PFSK-1 (cell line): ENCODE results near the gene POLR1B.
A peak's percentile ranks its signal among the peaks of the same experiment; 100 is the strongest.

Experiments
- FOXP2 ChIP-seq: optimal IDR thresholded peaks from 2 replicates; pipeline ENCODE3; 2011; ENCODE audit warnings: borderline replicate concordance, control low read depth, inconsistent platforms; ENCODE audit not compliant: insufficient read depth; ENCODE audit errors: extremely low read length, extremely low read depth
- POLR2AphosphoS5 ChIP-seq: IDR thresholded peaks from 2 replicates; pipeline ENCODE4 v1.6.1; 2012; ENCODE audit warnings: low read depth, mild to moderate bottlenecking, control low read depth, low read length, moderate library complexity
- SIN3A ChIP-seq: IDR thresholded peaks from 2 replicates; pipeline ENCODE4 v1.6.1; 2012; ENCODE audit warnings: mild to moderate bottlenecking, low read length, moderate library complexity, borderline replicate concordance; ENCODE audit not compliant: insufficient read depth
- TAF1 ChIP-seq: IDR thresholded peaks from 2 replicates; pipeline ENCODE4 v1.6.1; 2012; ENCODE audit warnings: low read length, control low read depth, borderline replicate concordance; ENCODE audit not compliant: insufficient read depth
- TF ChIP-seq, protein P1 (sequence below), 2 experiments: IDR thresholded peaks; 2 replicates each; pipeline versions ENCODE4 v1.6.1 to v1.8.0; 2011 to 2012; ENCODE audit warnings: low read depth in 2 of 2, low read length in 2 of 2, control low read depth in 1 of 2, inconsistent platforms in 1 of 2, mild to moderate bottlenecking in 1 of 2, moderate library complexity in 1 of 2; ENCODE audit not compliant: insufficient read depth in 1 of 2

POLR1B gene

GRCh38 chr2:112541315-112542122 lies 746 bp upstream of the POLR1B start:
- TF ChIP-seq FOXP2 (no peak), POLR2AphosphoS5 (peak; percentile 76)

DNA sequence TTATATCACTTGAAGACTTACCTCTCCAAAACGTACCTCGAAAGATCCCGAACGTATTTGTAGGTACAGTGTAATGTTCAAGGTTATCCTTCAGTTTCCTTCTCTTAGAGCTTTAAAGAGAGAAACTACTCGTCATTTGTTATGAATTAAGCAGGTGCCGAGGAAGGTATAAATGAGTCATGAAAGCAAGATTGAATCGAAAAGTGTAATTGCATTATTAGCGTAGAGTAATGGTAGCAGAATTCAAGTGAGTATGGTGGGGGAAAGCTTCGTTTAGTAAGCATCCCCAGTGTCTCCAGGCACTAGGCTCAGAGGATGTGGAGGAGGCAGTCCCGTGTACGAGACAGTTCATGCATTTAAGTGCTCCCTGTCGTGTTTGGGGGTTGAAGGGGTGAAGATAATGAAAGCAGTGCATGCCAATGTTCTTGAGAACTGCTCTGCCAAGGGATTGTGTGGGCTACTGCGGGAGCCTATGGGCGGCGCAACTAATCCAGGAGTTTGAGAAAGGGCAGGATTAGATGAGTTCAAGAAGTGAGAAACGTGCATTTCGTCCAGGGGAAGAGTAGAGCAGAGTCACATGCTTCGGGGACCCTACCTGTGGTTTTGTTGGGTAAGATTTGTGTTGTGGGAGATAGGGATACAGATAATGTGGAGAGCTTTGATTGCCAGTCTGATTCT lies 858 bp downstream of the POLR1B start:
- no peak for TF ChIP-seq FOXP2
- no peak for TF ChIP-seq POLR2AphosphoS5
- TF ChIP-seq, protein P1, sequence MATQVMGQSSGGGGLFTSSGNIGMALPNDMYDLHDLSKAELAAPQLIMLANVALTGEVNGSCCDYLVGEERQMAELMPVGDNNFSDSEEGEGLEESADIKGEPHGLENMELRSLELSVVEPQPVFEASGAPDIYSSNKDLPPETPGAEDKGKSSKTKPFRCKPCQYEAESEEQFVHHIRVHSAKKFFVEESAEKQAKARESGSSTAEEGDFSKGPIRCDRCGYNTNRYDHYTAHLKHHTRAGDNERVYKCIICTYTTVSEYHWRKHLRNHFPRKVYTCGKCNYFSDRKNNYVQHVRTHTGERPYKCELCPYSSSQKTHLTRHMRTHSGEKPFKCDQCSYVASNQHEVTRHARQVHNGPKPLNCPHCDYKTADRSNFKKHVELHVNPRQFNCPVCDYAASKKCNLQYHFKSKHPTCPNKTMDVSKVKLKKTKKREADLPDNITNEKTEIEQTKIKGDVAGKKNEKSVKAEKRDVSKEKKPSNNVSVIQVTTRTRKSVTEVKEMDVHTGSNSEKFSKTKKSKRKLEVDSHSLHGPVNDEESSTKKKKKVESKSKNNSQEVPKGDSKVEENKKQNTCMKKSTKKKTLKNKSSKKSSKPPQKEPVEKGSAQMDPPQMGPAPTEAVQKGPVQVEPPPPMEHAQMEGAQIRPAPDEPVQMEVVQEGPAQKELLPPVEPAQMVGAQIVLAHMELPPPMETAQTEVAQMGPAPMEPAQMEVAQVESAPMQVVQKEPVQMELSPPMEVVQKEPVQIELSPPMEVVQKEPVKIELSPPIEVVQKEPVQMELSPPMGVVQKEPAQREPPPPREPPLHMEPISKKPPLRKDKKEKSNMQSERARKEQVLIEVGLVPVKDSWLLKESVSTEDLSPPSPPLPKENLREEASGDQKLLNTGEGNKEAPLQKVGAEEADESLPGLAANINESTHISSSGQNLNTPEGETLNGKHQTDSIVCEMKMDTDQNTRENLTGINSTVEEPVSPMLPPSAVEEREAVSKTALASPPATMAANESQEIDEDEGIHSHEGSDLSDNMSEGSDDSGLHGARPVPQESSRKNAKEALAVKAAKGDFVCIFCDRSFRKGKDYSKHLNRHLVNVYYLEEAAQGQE (IDR thresholded peaks at IDR 0.05; ENCODE audit: insufficient read depth in 1 of 2, low read depth in 2 of 2, low read length in 2 of 2) = no peak
- no peak for TF ChIP-seq SIN3A
- no peak for TF ChIP-seq TAF1

- no peak for TF ChIP-seq TAF1
- TF ChIP-seq, protein P1 (IDR thresholded peaks at IDR 0.05; ENCODE audit: insufficient read depth in 1 of 2, low read depth in 2 of 2, low read length in 2 of 2) = no peak
Measured at GRCh38 chr2:112547333-112547732, 5.1 kb downstream of the POLR1B start.

DNA sequence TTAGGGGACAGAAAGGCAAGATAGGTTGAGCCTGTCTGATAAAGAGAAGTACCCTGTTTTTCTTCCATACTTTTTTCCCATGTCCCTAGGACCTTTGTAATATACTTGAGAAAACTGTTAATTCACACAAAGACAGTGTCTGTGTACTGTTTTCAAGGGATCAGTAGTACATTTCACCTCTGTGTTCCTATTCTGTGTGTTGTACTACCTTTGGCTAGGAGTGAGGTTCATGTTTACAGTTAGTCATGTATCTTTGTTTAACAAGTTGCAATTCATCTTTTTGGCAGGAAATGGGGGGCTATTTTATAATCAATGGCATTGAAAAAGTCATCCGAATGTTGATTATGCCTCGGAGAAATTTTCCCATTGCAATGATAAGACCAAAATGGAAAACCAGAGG lies 6.7 kb downstream of the POLR1B start:
- TF ChIP-seq POLR2AphosphoS5 = no peak

GRCh38 chr2:112566104-112566503 lies 23.8 kb downstream of the POLR1B start:
- TF ChIP-seq SIN3A (no peak), FOXP2 (no peak), TAF1 (no peak), POLR2AphosphoS5 (no peak)
- TF ChIP-seq, protein P1 (IDR thresholded peaks at IDR 0.05; ENCODE audit: insufficient read depth in 1 of 2, low read depth in 2 of 2, low read length in 2 of 2) = no peak

DNA sequence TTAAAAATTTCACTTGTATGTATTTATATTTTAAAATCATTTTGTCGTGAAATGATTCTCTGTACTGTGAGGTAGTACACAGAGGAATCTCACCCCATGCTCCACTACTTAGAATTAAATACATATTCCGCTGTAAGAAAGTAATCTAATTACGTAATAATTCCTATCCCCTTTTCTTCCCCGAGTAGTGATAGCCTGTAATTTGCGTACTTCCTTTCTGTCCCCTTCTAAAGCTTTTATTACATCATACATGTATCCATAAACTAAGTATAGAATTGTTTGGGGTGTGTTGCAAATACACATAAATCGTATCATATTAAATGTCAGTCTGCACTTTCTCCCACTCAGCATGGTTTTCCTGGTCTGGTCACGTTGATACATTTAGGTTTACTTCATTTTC lies 29.7 kb downstream of the POLR1B start:
- TF ChIP-seq, protein P1 (IDR thresholded peaks at IDR 0.05; ENCODE audit: insufficient read depth in 1 of 2, low read depth in 2 of 2, low read length in 2 of 2) = no peak
- TF ChIP-seq TAF1 (no peak), SIN3A (no peak), FOXP2 (no peak), POLR2AphosphoS5 (no peak)
